Upper lobe of right lung (tissue), 1 donor: ENCODE measurements around the gene JAM3. TPM values are rescaled to one million over a fixed set of nuclear protein-coding genes. Genes with fewer than 3 reads are reported as not detected.

Experiments
- ATAC-seq: fragments of 200-7000 bp; cut with Tn5 transposase; one replicate; pipeline ENCODE4 v1.9.1; 2020; ENCODE audit warnings: mild to moderate bottlenecking, moderate library complexity
- DNase-seq: peaks from one replicate; pipeline ENCODE4 v3.0.0-alpha.2; 2020
- H3K27ac ChIP-seq: fragments of 200-600 bp; one replicate; pipeline ENCODE4 v1.8.0; 2022
- H3K27me3 ChIP-seq: fragments of 200-600 bp; one replicate; pipeline ENCODE4 v1.8.0; 2022; ENCODE audit warnings: mild to moderate bottlenecking
- H3K36me3 ChIP-seq: fragments of 200-600 bp; one replicate; pipeline ENCODE4 v1.8.0; 2022
- H3K4me1 ChIP-seq: fragments of 200-600 bp; one replicate; pipeline ENCODE4 v1.8.0; 2022
- H3K4me3 ChIP-seq: fragments of 200-600 bp; one replicate; pipeline ENCODE4 v1.8.0; 2022; ENCODE audit warnings: mild to moderate bottlenecking
- H3K9me3 ChIP-seq: fragments of 200-600 bp; one replicate; pipeline ENCODE4 v1.8.0; 2022
- CTCF ChIP-seq: fragments of 200-600 bp; IDR thresholded peaks from one replicate; pipeline ENCODE4 v1.8.0; 2022; ENCODE audit warnings: antibody characterized with exemption
- intact Hi-C: fragments of 100-400 bp; cut with DNase I; formaldehyde crosslinking; loops from one replicate; pipeline ENCODE4 v1.11.0; 2022
- total RNA-seq: library from RNA; stranded (reverse); fragmentation: NEBNext Ultra II Directional; extraction: Animal tissue kit (Norgen Biotek cat#: 25700); gene quantifications from one replicate; pipeline ENCODE4 v1.2.1, GENCODE V29; 2021
- donor health status: DM: no; HTN: yes; CAD: no; lungs with severe emphysema.

JAM3 gene
- total RNA-seq, 1 donor from 2014 or later = 26.9 TPM

GRCh38 chr11:134034496-134035381 lies 34.1 kb upstream of the JAM3 start:
- no peak for ATAC-seq
- Histone ChIP-seq H3K36me3 (no peaks in the 10 kb centered on the region), H3K27me3 (peaks cover 10% of the 10 kb centered on the region), H3K9me3 (no peaks in the 10 kb centered on the region), H3K4me1 (peaks cover 29% of the 10 kb centered on the region), H3K27ac (peak overlapping the region; percentile 49), H3K4me3 (no peak overlapping the region)
- no peak for TF ChIP-seq CTCF
- intact Hi-C loops = no loop called here
- no peak for DNase-seq

- ATAC-seq (no peak), DNase-seq (no peak)
- Histone ChIP-seq H3K27me3 (no peaks in the 10 kb centered on the region), H3K27ac (peak overlapping the region; percentile 87), H3K9me3 (no peaks in the 10 kb centered on the region), H3K4me3 (peak overlapping the region; percentile 80), H3K36me3 (no peaks in the 10 kb centered on the region), H3K4me1 (peaks cover 29% of the 10 kb centered on the region)
- no peak for TF ChIP-seq CTCF
- intact Hi-C loops = no loop called here
Observed at GRCh38 chr11:134036492-134037045, 32.3 kb upstream of the JAM3 start.

- no peaks in the 10 kb centered on the region for H3K36me3 ChIP-seq
- H3K4me3 ChIP-seq = peak overlapping the region; percentile 80
- TF ChIP-seq CTCF = no peak
- ATAC-seq (peak; percentile 77), DNase-seq (peak; percentile 83)
- H3K27me3 ChIP-seq = no peaks in the 10 kb centered on the region
- H3K4me1 ChIP-seq = peaks cover 29% of the 10 kb centered on the region
- peak overlapping the region; percentile 87 for H3K27ac ChIP-seq
- no peaks in the 10 kb centered on the region for H3K9me3 ChIP-seq
- intact Hi-C loops = no loop called here
Observed at GRCh38 chr11:134037046-134037908, 31.6 kb upstream of the JAM3 start.

GRCh38 chr11:134038897-134039470 lies 29.9 kb upstream of the JAM3 start:
- Histone ChIP-seq H3K4me1 (peaks cover 17% of the 10 kb centered on the region), H3K9me3 (no peaks in the 10 kb centered on the region), H3K36me3 (no peaks in the 10 kb centered on the region), H3K27ac (peak overlapping the region; percentile 1), H3K27me3 (no peaks in the 10 kb centered on the region), H3K4me3 (no peak overlapping the region)
- DNase-seq (no peak), ATAC-seq (no peak)
- no peak for TF ChIP-seq CTCF
- intact Hi-C loops = no loop called here

GRCh38 chr11:134039726-134040385 lies 29.0 kb upstream of the JAM3 start:
- intact Hi-C loops = no loop called here
- no peak for ATAC-seq
- peaks cover 10% of the 10 kb centered on the region for H3K4me1 ChIP-seq
- H3K9me3 ChIP-seq = no peaks in the 10 kb centered on the region
- H3K36me3 ChIP-seq = no peaks in the 10 kb centered on the region
- H3K27me3 ChIP-seq = no peaks in the 10 kb centered on the region
- no peak overlapping the region for H3K4me3 ChIP-seq
- no peak for TF ChIP-seq CTCF
- DNase-seq = no peak
- no peak overlapping the region for H3K27ac ChIP-seq
